ENCODE measurements around the gene TOMM5.

Gene TOMM5

DNA sequence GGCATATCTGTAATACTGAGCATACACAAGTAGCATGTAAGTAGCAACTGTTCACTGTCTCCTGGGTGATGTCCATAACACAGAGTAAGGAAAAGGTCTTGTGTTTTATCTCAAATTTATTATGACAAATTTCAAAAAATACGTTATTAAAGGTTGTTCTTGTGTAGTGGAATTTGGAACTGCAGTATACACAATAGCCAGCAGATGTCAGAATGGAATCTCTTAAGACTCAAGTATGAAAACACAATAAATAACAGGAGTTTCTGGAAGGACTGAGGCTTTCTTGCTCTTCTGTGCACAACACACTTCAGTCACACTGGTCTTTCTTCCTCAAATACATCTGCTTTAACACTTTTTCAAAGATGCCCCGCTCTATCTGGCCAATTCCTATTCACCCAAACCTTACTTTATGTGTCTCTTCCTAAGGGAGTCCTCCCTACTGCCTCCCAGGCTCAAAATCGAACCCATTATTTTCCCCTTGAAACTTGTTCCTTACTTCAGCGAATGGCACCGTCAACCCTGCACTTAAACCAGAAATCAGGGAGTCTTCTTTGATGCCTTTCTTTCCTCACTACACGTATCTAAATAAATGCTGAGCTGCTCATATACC lies 9.7 kb downstream of the TOMM5 start:
- peak; percentile 82 for DNase-seq (ENCODE audit: low read depth)
- TF ChIP-seq, protein P1, sequence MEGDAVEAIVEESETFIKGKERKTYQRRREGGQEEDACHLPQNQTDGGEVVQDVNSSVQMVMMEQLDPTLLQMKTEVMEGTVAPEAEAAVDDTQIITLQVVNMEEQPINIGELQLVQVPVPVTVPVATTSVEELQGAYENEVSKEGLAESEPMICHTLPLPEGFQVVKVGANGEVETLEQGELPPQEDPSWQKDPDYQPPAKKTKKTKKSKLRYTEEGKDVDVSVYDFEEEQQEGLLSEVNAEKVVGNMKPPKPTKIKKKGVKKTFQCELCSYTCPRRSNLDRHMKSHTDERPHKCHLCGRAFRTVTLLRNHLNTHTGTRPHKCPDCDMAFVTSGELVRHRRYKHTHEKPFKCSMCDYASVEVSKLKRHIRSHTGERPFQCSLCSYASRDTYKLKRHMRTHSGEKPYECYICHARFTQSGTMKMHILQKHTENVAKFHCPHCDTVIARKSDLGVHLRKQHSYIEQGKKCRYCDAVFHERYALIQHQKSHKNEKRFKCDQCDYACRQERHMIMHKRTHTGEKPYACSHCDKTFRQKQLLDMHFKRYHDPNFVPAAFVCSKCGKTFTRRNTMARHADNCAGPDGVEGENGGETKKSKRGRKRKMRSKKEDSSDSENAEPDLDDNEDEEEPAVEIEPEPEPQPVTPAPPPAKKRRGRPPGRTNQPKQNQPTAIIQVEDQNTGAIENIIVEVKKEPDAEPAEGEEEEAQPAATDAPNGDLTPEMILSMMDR (conservative IDR thresholded peaks at IDR 0.05; ENCODE audit: control insufficient read depth, insufficient read depth, low read depth, low read length): peak; percentile 71
- no peak overlapping the region for H3K4me3 ChIP-seq (ENCODE audit: control insufficient read depth, low read depth, low read length)

DNA sequence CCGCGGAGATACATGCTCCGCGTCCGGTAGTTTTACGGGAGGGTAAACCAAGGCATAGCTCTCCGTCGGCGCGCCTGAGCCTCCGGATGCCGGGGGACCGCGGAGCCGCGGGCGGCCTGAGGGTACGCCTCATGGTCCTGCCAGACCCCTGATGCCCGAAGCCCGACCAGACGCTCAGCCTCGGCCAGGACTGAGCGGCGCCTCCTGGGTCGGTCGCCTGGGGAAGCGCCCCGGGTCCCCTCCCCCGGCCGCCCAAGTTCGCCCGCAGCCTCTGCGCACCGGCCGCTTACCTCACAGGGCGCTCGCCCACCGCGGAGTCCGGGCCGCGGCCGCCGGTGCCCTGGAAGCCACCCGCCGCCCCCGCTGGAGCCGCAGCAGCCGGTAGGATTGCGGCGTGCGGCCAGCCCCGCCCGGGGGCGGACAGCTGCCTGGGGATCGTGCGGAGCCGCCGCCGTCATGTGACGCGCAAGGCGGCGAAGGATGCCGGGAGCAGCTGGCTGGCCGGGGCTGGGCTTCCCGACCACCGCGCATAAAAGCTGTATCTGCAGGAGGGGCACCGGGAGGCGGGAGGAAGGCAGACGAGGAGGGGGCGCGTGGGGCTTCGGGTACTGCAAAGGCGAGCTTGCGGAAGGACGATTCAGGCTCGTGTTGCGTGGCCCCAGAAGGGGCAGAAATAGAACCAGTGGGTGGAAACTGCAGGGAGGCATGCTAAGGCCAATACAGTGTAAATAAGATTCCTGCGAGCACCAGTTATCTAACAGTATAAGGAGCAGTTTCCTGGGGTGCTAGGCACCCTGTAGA lies 16.3 kb downstream of the TOMM5 start, which contains the start of gene FBXO10:
TSS of gene FBXO10 (minus strand) at position 460 of the 801 bp plus-strand sequence. CDS start 34,612 bp downstream, outside the sequence.
- peak; percentile 59 for DNase-seq (ENCODE audit: low read depth)
- TF ChIP-seq, protein P1 (conservative IDR thresholded peaks at IDR 0.05; ENCODE audit: control insufficient read depth, insufficient read depth, low read depth, low read length): no peak
- H3K4me3 ChIP-seq (ENCODE audit: control insufficient read depth, low read depth, low read length): peak within 1 kb of the TSS; percentile 75

DNA sequence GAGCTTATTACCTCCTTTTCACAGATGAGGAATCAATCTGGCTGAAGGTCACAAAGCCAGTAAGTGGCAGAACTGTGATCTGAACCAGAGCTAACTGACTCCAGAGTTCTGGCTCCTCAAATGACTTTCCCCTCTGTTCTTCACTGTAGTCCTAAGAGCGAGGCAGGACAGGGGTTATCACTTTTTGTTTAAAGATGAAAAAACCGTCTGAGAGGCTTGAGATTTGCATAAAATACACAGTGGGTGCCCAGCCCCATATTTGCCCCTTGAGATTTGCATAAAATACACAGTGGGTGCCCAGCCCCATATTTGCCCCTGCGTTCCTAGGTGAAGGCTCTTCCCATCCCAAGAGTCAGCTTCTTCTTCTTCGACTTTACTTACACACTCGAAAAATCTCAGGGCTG lies 16.9 kb downstream of the TOMM5 start:
- peak overlapping the region; percentile 75 for H3K4me3 ChIP-seq (ENCODE audit: control insufficient read depth, low read depth, low read length)
- TF ChIP-seq, protein P1 (conservative IDR thresholded peaks at IDR 0.05; ENCODE audit: control insufficient read depth, insufficient read depth, low read depth, low read length): no peak
- DNase-seq (ENCODE audit: low read depth): no peak

DNA sequence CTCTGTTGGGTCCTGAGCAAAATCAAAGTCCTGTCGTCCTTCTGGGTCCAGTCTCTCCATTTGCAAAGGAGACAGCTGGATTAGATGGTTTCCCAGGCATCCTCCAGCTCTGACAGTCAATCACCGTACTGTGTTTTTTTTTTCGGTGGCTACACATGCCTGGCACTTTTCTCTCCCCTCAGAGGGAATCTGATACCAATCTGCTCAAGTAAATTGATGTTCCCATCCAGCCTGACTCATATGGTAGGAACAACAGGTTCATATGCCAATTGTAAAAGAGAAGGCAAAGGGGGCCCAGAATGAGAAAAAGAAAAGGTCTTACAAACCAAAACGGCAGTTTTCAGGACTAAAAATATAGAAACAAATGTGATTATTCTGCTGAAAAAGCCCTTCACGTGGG lies 17.4 kb downstream of the TOMM5 start:
- TF ChIP-seq, protein P1 (conservative IDR thresholded peaks at IDR 0.05; ENCODE audit: control insufficient read depth, insufficient read depth, low read depth, low read length): no peak
- peak overlapping the region; percentile 75 for H3K4me3 ChIP-seq (ENCODE audit: control insufficient read depth, low read depth, low read length)
- peak; percentile 55 for DNase-seq (ENCODE audit: low read depth)

DNA sequence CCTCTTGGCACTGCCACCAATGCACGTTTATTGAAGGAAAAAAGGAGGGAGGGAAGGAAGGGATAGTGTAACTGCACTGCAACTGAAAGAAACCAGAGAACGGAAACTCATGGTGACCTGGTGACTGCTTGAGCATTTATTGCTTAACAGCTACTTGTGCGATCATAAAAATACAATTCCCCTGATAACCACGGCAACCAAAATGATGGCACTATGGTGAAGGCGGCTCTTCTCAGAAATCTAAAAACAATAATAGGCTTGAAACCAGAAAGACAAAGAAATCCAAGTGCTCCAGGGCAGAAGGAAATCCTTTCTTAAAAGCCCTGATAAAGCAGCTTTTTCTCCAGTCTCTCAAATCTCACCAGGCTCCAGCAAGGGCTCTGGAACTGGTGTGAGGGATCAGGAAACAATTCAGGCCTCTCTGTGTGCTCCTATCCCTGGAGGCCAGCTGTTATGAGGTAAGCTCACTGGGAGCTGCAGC lies 18.1 kb downstream of the TOMM5 start:
- peak; percentile 57 for DNase-seq (ENCODE audit: low read depth)

DNA sequence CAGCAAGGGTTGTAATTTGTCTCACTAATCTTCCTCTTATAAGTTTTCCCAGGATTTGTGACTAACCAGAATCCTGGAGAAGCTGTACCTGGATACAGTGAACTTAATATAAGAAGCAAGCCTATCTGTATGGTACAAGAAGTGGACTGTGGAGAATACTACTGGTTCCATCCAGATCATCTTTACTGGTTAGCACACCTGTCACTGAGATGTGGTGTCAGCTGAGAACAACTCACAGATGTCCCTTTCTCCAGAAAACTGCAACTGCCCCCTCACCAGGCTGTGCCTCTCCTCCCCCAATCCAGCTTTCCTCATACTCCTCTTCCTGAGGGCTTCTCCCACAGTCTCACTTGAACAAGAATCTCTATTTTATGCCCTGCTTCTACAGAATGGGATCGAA lies 21.1 kb downstream of the TOMM5 start:
- TF ChIP-seq, protein P1 (conservative IDR thresholded peaks at IDR 0.05; ENCODE audit: control insufficient read depth, insufficient read depth, low read depth, low read length): no peak
- H3K4me3 ChIP-seq (ENCODE audit: control insufficient read depth, low read depth, low read length): no peak overlapping the region
- no peak for DNase-seq (ENCODE audit: low read depth)

More for the DNA sequence above, 18.1 kb downstream of the TOMM5 start:
- TF ChIP-seq, protein P1 (conservative IDR thresholded peaks at IDR 0.05; ENCODE audit: control insufficient read depth, insufficient read depth, low read depth, low read length): no peak
- no peak overlapping the region for H3K4me3 ChIP-seq (ENCODE audit: control insufficient read depth, low read depth, low read length)
